ENCODE data around the gene TPX2. TPM values are rescaled to one million over a fixed set of nuclear protein-coding genes. Genes with fewer than 3 reads are reported as not detected.

TPX2 gene
- total and polyA plus RNA-seq, 2 donors (not counting 3 experiments of a cell fraction or from before 2014, with no cell fraction given): 24.8 to 114 TPM

- TF ChIP-seq EZH2 (IDR thresholded peaks at IDR 0.05; ENCODE audit: borderline replicate concordance, low read depth, low read length, severe bottlenecking) (no peak), FOS (IDR thresholded peaks at IDR 0.05; ENCODE audit: borderline replicate concordance, insufficient read depth, low read length) (no peak), CTCF (IDR thresholded peaks at IDR 0.05; ENCODE audit: extremely low read depth in 1 of 2, insufficient read depth in 1 of 2, low read depth in 1 of 2, low read length in 2 of 2) (no peak), JUN (IDR thresholded peaks at IDR 0.05; ENCODE audit: borderline replicate concordance, insufficient read depth, insufficient read length, low read depth) (no peak), GATA2 (IDR thresholded peaks at IDR 0.05; ENCODE audit: insufficient read depth, insufficient read length, low read depth, low read length) (no peak), POLR2A (IDR thresholded peaks at IDR 0.05; ENCODE audit: low read depth, low read length) (no peak), POLR2AphosphoS5 (IDR thresholded peaks at IDR 0.05; ENCODE audit: insufficient read depth, low read depth, low read length) (no peak), MYC (IDR thresholded peaks at IDR 0.05; ENCODE audit: low read depth, low read length) (no peak)
- TF ChIP-seq, protein P1, sequence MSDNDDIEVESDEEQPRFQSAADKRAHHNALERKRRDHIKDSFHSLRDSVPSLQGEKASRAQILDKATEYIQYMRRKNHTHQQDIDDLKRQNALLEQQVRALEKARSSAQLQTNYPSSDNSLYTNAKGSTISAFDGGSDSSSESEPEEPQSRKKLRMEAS (IDR thresholded peaks at IDR 0.05; ENCODE audit: insufficient read depth, insufficient read length): no peak
- Histone ChIP-seq H3K9me3 (replicated peaks; ENCODE audit: control insufficient read depth, insufficient read depth, low read length) (no peaks in the 10 kb centered on the region), H3K27me3 (ENCODE audit: control insufficient read depth in 2 of 2, insufficient read depth in 2 of 2, low read length in 2 of 2) (no peaks in the 10 kb centered on the region), H3K9me1 (replicated peaks; ENCODE audit: control insufficient read depth, extremely low read depth, insufficient read depth, low read length) (no peaks in the 10 kb centered on the region), H3K4me2 (ENCODE audit: insufficient read depth, low read length) (no peak overlapping the region), H3K27ac (ENCODE audit: insufficient read depth, low read depth, low read length) (peak overlapping the region; percentile 57), H4K20me1 (replicated peaks; ENCODE audit: control insufficient read depth, extremely low read depth, insufficient read depth, low read length) (no peaks in the 10 kb centered on the region), H3K4me1 (ENCODE audit: control insufficient read depth, extremely low read depth, insufficient read depth, low read length) (peaks cover 55% of the 10 kb centered on the region), H3K4me3 (replicated peaks in 1 of 3; ENCODE audit: insufficient read depth in 1 of 3, low read depth in 1 of 3, low read length in 3 of 3) (no peak overlapping the region), H3K79me2 (ENCODE audit: control insufficient read depth, insufficient read depth, low read length) (no peaks in the 10 kb centered on the region), H3K36me3 (ENCODE audit: control insufficient read depth in 2 of 2, extremely low read depth in 1 of 2, insufficient read depth in 2 of 2, low read length in 2 of 2) (no peaks in the 10 kb centered on the region), H3K9ac (replicated peaks; ENCODE audit: extremely low read depth, insufficient read depth, low read length) (no peak overlapping the region), H2AFZ (ENCODE audit: low read depth, low read length) (no peak overlapping the region)
- DNase-seq (ENCODE audit: low read depth, low spot score) (peak; percentile 37), FAIRE-seq (no peak)
- ChIA-PET POLR2A (no interaction called here), CTCF (interaction anchor here (7.6 to 25.3 kb wide), 2 partner anchors 11 to 15 kb away, joined by 82 to 619 read pairs; partner anchors contain the start of gene FOXS1)
- intact Hi-C loops (cut with micrococcal nuclease) (loop anchor here (1.0 kb wide), 1 partner anchor 15 kb away; no protein-coding TSS in a partner anchor), dilution Hi-C loops (cut with MboI; ENCODE audit: extremely low pct_ligation_motif_present, low sequenced_read_pairs) (no loop called here)
- no TSS peak for BruUV-seq (replicated peaks)
Observed at GRCh38 chr20:31838646-31839292, 99.7 kb downstream of the TPX2 start.

All from endothelial cell of umbilical vein (primary cell).